ENCODE data around the gene NLRC4. TPM values are rescaled to one million over a fixed set of nuclear protein-coding genes. Genes with fewer than 3 reads are reported as not detected.

The NLRC4 gene
- total and polyA plus RNA-seq, 9 of the 15 experiments (the other 6 are each of a cell fraction or from before 2014, with no cell fraction given) = 0.03 to 0.18 (median 0.06) TPM; not detected in 2

DNA sequence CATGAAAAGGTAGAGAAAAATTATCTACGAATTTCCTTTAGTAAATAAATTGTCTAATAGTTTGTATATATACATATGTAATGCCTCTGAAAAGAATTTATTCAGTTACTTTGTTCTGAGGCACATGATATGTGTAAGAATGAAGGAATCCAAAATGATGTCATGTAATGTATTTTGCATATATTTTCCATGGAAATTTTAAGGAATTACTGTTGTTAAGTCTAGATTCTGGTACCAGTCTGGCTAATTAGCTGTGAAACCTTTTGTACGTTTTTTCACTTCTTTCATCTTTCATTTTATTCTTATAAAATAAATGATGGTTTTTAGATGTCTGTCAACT is 25.3 kb upstream of the NLRC4 start:
- H3K4me3 ChIP-seq = no peak overlapping the region
- H4K20me1 ChIP-seq (replicated peaks; ENCODE audit: control insufficient read depth, insufficient read depth, low read length) = no peaks in the 10 kb centered on the region
- H3K27ac ChIP-seq (ENCODE audit: extremely low read depth, low read depth, low read length) = no peak overlapping the region
- DNase-seq (ENCODE audit: extremely low read depth in 1 of 4, low spot score in 3 of 4) = no peak
- no peaks in the 10 kb centered on the region for H3K9me3 ChIP-seq (replicated peaks; ENCODE audit: control insufficient read depth, insufficient read depth, low read depth, low read length)
- TF ChIP-seq MYNN (IDR thresholded peaks at IDR 0.05) = no peak
- TF ChIP-seq MYNN (CRISPR knock-in tag; IDR thresholded peaks at IDR 0.05) = no peak
- TF ChIP-seq HDAC2 (IDR thresholded peaks at IDR 0.05) = no peak
- TF ChIP-seq ZNF12 (CRISPR knock-in tag; IDR thresholded peaks at IDR 0.05) = no peak
- TF ChIP-seq ZNF592 (IDR thresholded peaks at IDR 0.05) = no peak
- TF ChIP-seq CEBPG (CRISPR knock-in tag; IDR thresholded peaks at IDR 0.05) = no peak
- no peak for TF ChIP-seq CEBPG (tag; conservative IDR thresholded peaks at IDR 0.05 in 1 of 2, IDR thresholded peaks at IDR 0.05 in 1 of 2)
- TF ChIP-seq EZH2 (IDR thresholded peaks at IDR 0.05; ENCODE audit: borderline replicate concordance, low read depth, low read length) = no peak
- no peak for TF ChIP-seq THRAP3 (IDR thresholded peaks at IDR 0.05; ENCODE audit: borderline replicate concordance)
- TF ChIP-seq TBL1XR1 (IDR thresholded peaks at IDR 0.05; ENCODE audit: low read length in 2 of 2) = no peak
- no peak for TF ChIP-seq POLR2G (IDR thresholded peaks at IDR 0.05; ENCODE audit: low read depth, low read length)
- no peak for TF ChIP-seq GTF2B (IDR thresholded peaks at IDR 0.05; ENCODE audit: extremely low read depth, insufficient read length)
- no peak for TF ChIP-seq ZNF174 (CRISPR knock-in tag; IDR thresholded peaks at IDR 0.05)
- no peak overlapping the region for H3K4me2 ChIP-seq (ENCODE audit: insufficient read depth, low read length)
- H3K9me1 ChIP-seq (ENCODE audit: control insufficient read depth, insufficient read depth, low read length) = no peaks in the 10 kb centered on the region
- in situ Hi-C loops (cut with MboI) = no loop called here
- FAIRE-seq = no peak
- intact Hi-C loops (cut with micrococcal nuclease) = no loop called here
- 91% methylated on average over 2 of the region's 2 CpGs for WGBS (ENCODE audit: insufficient coverage, low coverage, missing lambda C conversion rate)
- no peaks in the 10 kb centered on the region for H3K27me3 ChIP-seq (ENCODE audit: control insufficient read depth in 2 of 2, insufficient read depth in 2 of 2, low read length in 2 of 2)
- H3K79me2 ChIP-seq (ENCODE audit: control insufficient read depth, insufficient read depth, low read length) = peaks cover 15% of the 10 kb centered on the region; the same call in 2 of the 3 replicates
- no peak overlapping the region for H3K9ac ChIP-seq (ENCODE audit: insufficient read depth in 1 of 2, low read depth in 2 of 2, low read length in 2 of 2)
- no peak for ATAC-seq
- POLR2A ChIA-PET = interaction anchor here (1.1 to 1.3 kb wide), 3 partner anchors 8 to 20 kb away, joined by 4 to 6 read pairs (median 5); no protein-coding TSS in a partner anchor
- no peaks in the 10 kb centered on the region for H3K4me1 ChIP-seq (replicated peaks in 1 of 2; ENCODE audit: control insufficient read depth in 2 of 2, insufficient read depth in 2 of 2, low read length in 2 of 2)
- CTCF ChIA-PET (ENCODE audit: low intra/inter-chr PET ratio) = no interaction called here
- BruUV-seq (replicated peaks) = no TSS peak
- H2AFZ ChIP-seq (ENCODE audit: low read depth, low read length) = no peak overlapping the region
- H3K36me3 ChIP-seq (ENCODE audit: control insufficient read depth, insufficient read depth, low read length) = peaks cover 15% of the 10 kb centered on the region; the same call in 1 of the 3 replicates
